OCI-LY7 (cell line): Measurements from ENCODE around the gene CPNE4. TPM values are rescaled to one million over a fixed set of nuclear protein-coding genes. Genes with fewer than 3 reads are reported as not detected.

ENCODE experiments used
- BruUV-seq: library from RNA; stranded (reverse); fragments of 400-500 nt; replicated peaks from 2 replicates; lab custom pipeline; 2021; lab: Mats Ljungman, UMichigan
- CTCF ChIA-PET: fragments of 300-600 bp; sonication (Branson Sonifier 250); formaldehyde crosslinking; loops from one replicate; lab custom pipeline; 2022; ENCODE audit warnings: antibody characterized with exemption; ENCODE audit not compliant: unreplicated experiment; lab: Charles Lee
- POLR2A ChIA-PET: fragments of 300-600 bp; sonication (Branson Sonifier 250); formaldehyde crosslinking; loops from one replicate; lab custom pipeline; 2022; ENCODE audit warnings: antibody characterized with exemption; lab: Charles Lee
- DNase-seq: peaks from one replicate; pipeline ENCODE4 v3.0.0-alpha.2; 2015; ENCODE audit warnings: low spot score
- H2AFZ ChIP-seq: fragments of 200-600 bp; sonication (generic), shearing (Covaris generic); 2 replicates; pipeline ENCODE4 v1.6.1; 2014; ENCODE audit warnings: mild to moderate bottlenecking, antibody characterized with exemption, low read length, moderate library complexity
- H3K27ac ChIP-seq: fragments of 200-600 bp; sonication (generic); 2 replicates; pipeline ENCODE4 v1.5.1; 2014; ENCODE audit warnings: mixed run types, low read depth, mild to moderate bottlenecking, moderate library complexity, low read length, inconsistent platforms; ENCODE audit not compliant: poor library complexity, severe bottlenecking
- H3K36me3 ChIP-seq: fragments of 200-600 bp; sonication (generic); 2 replicates; pipeline ENCODE4 v1.6.1; 2014; ENCODE audit warnings: mild to moderate bottlenecking, antibody characterized with exemption, low read length, moderate library complexity, mixed read lengths; ENCODE audit not compliant: insufficient read depth
- H3K4me1 ChIP-seq: fragments of 200-600 bp; sonication (generic); 2 replicates; pipeline ENCODE4 v1.5.1; 2014; ENCODE audit warnings: mild to moderate bottlenecking, low read length; ENCODE audit not compliant: insufficient read depth, poor library complexity, severe bottlenecking
- H3K4me2 ChIP-seq: fragments of 200-600 bp; sonication (generic); 2 replicates; pipeline ENCODE4 v1.6.1; 2014; ENCODE audit warnings: mild to moderate bottlenecking, low read length
- H3K4me3 ChIP-seq: fragments of 200-600 bp; sonication (generic); 2 replicates; pipeline ENCODE4 v1.5.1; 2014; ENCODE audit warnings: mild to moderate bottlenecking, low read depth, low read length; ENCODE audit not compliant: poor library complexity, severe bottlenecking
- H3K79me2 ChIP-seq: fragments of 200-600 bp; sonication (generic); 2 replicates; pipeline ENCODE4 v1.6.1; 2016; ENCODE audit warnings: low read depth, mild to moderate bottlenecking, low read length, moderate library complexity, mixed read lengths; ENCODE audit not compliant: insufficient read depth
- H3K9me2 ChIP-seq: fragments of 200-600 bp; sonication (generic); 2 replicates; pipeline ENCODE4 v1.6.1; 2016; ENCODE audit warnings: mild to moderate bottlenecking, low read length, mixed read lengths; ENCODE audit not compliant: insufficient read depth
- H3K9me3 ChIP-seq: fragments of 200-600 bp; sonication (generic); 2 replicates; pipeline ENCODE4 v1.6.1; 2014; ENCODE audit warnings: mild to moderate bottlenecking, mixed run types, low read length, mixed read lengths
- H4K20me1 ChIP-seq: fragments of 200-600 bp; sonication (generic); 2 replicates; pipeline ENCODE4 v1.6.1; 2014; ENCODE audit warnings: mild to moderate bottlenecking, antibody characterized with exemption, low read length, moderate library complexity, mixed read lengths; ENCODE audit not compliant: insufficient read depth
- EZH2phosphoT487 ChIP-seq: fragments of 200-600 bp; sonication (generic); IDR thresholded peaks from 2 replicates; pipeline ENCODE4 v1.6.1; 2018; ENCODE audit warnings: low read depth, borderline replicate concordance, mild to moderate bottlenecking, mixed run types, antibody characterized with exemption, low read length, moderate library complexity, mixed read lengths
- intact Hi-C: fragments of 100-400 bp; cut with micrococcal nuclease; formaldehyde crosslinking; loops from one replicate; pipeline ENCODE4 v1.10.0; 2022; ENCODE audit not compliant: unreplicated experiment
- total RNA-seq, 2 experiments: library from RNA; depleted of rRNA in 1 of 2; stranded (reverse); fragments of >200 nt in 1 of 2; shearing (Covaris generic) in 1 of 2; gene quantifications; 2 replicates each; pipeline ENCODE4 v1.2.3, GENCODE V29; 2014 to 2022
- TF ChIP-seq, protein P1 (sequence below): fragments of 200-600 bp; sonication (generic); conservative IDR thresholded peaks from 2 replicates; pipeline ENCODE4 v1.5.1; 2014; ENCODE audit warnings: mild to moderate bottlenecking, antibody characterized with exemption, low read length, moderate library complexity, mixed read lengths

CPNE4 gene
- total RNA-seq, 2 experiments from 2014 or later: not detected

DNA sequence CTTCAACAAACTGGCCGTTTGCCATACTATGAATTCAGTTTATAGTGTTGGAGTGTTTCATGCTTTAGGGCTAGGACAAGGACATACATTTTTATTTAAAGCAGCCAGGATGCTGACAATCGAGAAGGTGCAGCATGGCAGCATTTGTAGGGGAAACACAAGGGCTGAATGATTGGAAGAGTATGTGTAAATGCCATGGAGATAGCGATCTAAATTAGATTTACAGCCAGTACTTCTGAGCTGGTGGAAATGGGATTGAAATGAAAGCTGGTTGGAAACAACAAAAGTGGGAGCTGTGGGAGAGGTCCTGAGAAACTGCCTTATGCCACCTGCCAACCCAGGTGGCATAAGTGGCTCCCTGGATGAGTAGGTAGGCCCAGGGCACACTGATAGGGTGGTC, 322.2 kb downstream of the CPNE4 start:
- TF ChIP-seq, protein P1, sequence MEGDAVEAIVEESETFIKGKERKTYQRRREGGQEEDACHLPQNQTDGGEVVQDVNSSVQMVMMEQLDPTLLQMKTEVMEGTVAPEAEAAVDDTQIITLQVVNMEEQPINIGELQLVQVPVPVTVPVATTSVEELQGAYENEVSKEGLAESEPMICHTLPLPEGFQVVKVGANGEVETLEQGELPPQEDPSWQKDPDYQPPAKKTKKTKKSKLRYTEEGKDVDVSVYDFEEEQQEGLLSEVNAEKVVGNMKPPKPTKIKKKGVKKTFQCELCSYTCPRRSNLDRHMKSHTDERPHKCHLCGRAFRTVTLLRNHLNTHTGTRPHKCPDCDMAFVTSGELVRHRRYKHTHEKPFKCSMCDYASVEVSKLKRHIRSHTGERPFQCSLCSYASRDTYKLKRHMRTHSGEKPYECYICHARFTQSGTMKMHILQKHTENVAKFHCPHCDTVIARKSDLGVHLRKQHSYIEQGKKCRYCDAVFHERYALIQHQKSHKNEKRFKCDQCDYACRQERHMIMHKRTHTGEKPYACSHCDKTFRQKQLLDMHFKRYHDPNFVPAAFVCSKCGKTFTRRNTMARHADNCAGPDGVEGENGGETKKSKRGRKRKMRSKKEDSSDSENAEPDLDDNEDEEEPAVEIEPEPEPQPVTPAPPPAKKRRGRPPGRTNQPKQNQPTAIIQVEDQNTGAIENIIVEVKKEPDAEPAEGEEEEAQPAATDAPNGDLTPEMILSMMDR: no peak
- TF ChIP-seq EZH2phosphoT487: no peak
- CTCF ChIA-PET: no interaction called here
- H3K4me2 ChIP-seq: no peak overlapping the region
- BruUV-seq: no TSS peak
- intact Hi-C loops: no loop called here
- H3K79me2 ChIP-seq: no peaks in the 10 kb centered on the region
- no peak overlapping the region for H3K27ac ChIP-seq
- H3K9me2 ChIP-seq: no peaks in the 10 kb centered on the region
- H3K36me3 ChIP-seq: no peaks in the 10 kb centered on the region
- H3K4me3 ChIP-seq: no peak overlapping the region
- no peaks in the 10 kb centered on the region for H3K9me3 ChIP-seq
- H2AFZ ChIP-seq: no peak overlapping the region
- POLR2A ChIA-PET: no interaction called here
- no peak for DNase-seq
- H4K20me1 ChIP-seq: no peaks in the 10 kb centered on the region
- no peaks in the 10 kb centered on the region for H3K4me1 ChIP-seq

DNA sequence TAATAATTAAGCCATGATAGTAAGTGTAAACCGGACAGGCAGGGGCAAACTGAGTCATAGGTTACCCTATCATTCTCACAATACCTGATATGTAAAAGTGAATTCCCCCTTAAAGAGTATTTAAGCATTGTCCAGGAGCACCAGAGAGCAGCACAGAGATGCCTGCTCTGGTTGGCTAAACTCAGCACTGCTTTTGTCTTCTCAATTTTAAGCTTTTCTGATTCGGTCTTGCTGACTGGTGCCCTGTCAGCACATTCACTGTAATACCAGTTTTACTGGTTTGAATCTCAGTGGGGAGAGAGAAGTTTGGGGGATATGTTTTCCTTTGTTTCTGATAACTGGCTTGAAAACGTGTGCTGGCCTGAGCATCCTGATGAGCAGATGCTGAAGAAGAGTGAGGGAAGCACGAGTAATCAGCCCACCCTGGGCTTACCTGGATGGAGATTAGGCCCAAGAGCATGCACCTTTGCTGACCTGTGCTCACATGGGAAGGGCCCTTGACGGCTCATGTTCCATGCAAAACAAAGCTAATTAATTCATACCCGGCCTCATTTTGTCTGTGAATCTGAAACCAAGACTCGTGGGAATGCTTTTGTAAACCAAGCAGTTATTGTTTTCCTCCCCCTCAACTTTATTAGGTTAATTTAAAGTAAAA, 323.6 kb downstream of the CPNE4 start:
- Histone ChIP-seq H2AFZ (no peak overlapping the region), H3K4me1 (no peaks in the 10 kb centered on the region), H3K36me3 (no peaks in the 10 kb centered on the region), H3K27ac (no peak overlapping the region), H3K4me3 (no peak overlapping the region), H4K20me1 (no peaks in the 10 kb centered on the region), H3K4me2 (no peak overlapping the region), H3K9me3 (no peaks in the 10 kb centered on the region), H3K9me2 (no peaks in the 10 kb centered on the region), H3K79me2 (no peaks in the 10 kb centered on the region)
- TF ChIP-seq, protein P1: no peak
- no peak for TF ChIP-seq EZH2phosphoT487
- DNase-seq: no peak
- ChIA-PET CTCF (no interaction called here), POLR2A (interaction anchor here (0.9 kb wide), 1 partner anchor 21 kb away, joined by 3 read pairs; no protein-coding TSS in a partner anchor)
- BruUV-seq: no TSS peak
- intact Hi-C loops: no loop called here

GRCh38 chr3:131708241-131708640, 326.6 kb downstream of the CPNE4 start:
- ChIA-PET CTCF (no interaction called here), POLR2A (interaction anchor here (0.6 kb wide), 1 partner anchor 870 kb away, joined by 3 read pairs; no protein-coding TSS in a partner anchor)
- BruUV-seq: no TSS peak
- Histone ChIP-seq H3K9me3 (no peaks in the 10 kb centered on the region), H3K36me3 (no peaks in the 10 kb centered on the region), H3K9me2 (no peaks in the 10 kb centered on the region), H3K4me1 (no peaks in the 10 kb centered on the region), H2AFZ (no peak overlapping the region), H3K4me2 (no peak overlapping the region), H3K27ac (no peak overlapping the region), H3K4me3 (no peak overlapping the region), H4K20me1 (no peaks in the 10 kb centered on the region), H3K79me2 (no peaks in the 10 kb centered on the region)
- no peak for DNase-seq
- TF ChIP-seq EZH2phosphoT487: no peak
- TF ChIP-seq, protein P1: no peak
- intact Hi-C loops: no loop called here
